ENCODE data around the gene HLA-DMB.

HLA-DMB gene

DNA sequence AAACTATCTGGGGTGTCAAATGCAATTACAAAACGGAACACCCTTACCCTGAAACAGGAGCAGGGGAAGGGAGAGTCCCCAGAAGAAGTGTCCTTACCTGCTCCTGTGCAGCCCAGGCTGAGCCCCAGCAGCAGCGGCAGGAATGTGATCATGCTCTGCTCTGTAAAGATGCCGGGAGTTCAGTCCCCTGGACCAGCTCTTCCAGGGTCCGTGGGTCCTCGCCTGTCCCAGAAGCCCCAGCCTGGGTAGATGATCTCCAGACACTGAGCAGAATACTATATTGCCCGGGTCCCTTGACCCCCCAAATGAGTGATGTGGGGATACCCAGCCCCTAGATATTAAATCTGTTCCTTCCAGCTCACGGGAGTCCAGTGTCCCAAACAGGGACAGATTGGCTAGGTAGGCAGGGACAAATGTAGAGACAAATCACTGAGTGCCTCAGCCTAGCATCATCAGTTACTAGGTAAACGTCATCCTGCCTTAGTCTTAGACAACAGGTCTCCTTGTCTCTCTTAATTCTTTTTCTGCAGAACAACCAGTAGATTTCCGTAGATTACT, at the start of gene HLA-DMB:
Gene HLA-DMB (minus strand): TSS at position 373 of the 558 bp plus-strand sequence. CDS start 221 bp downstream, at position 152.
- DNase-seq, result peak; percentile 68

DNA sequence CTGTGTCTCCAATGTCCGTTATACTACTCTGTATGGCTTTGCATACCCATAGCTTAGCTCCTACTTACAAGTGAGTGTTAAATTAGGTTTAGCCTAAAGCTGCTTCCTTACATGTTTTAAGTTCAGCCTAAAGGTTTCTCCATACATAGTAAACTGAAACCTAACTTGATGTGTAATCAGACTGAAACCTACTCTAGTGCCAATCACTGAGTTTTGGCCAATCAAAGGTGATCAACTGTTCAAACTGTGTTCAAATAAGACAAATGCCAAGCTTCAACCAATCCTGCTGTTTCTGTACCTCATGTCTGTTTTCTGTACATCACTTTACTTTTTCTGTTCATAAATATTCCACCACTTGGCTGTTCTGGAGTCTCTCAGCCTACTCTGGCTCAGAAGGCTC, 48.5 kb upstream of the HLA-DMB start:
- no peak for DNase-seq

DNA sequence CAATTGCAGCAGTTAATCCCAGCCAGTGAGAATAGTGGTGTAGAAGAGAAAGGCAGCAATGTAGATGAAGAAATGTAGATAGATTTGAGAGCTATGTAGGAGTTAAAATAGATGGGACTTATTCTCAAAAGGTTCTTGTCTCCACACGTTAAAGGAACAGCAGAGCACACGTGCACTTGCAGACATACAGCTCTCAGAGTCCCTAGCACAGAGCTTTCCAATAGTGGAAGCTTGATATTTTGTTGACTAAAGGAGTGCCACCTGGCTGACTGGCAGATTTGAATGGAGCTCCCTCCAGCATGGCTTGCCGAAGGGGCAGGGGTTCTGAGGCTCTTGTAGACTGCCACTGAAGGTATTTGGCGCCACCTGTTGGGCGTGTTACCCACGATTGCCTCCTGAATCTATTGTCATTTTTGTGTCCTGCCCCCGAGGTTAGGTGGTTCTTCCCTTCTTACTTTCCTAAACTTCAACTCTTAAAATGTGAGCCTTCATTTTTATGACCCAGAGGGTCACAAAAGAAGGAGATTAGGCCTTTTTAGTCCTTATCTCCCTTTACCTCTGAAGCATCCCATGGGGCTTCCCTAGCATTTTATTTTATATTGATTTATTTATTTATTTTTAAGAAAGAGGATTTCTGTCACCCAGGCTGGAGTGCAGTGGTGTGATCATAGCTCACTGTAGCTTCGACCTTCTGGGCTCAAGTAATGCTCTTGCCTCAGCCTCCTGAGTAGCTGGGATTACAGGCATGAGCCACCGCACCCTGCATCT, 44.0 kb upstream of the HLA-DMB start:
- peak; percentile 84 for DNase-seq

DNA sequence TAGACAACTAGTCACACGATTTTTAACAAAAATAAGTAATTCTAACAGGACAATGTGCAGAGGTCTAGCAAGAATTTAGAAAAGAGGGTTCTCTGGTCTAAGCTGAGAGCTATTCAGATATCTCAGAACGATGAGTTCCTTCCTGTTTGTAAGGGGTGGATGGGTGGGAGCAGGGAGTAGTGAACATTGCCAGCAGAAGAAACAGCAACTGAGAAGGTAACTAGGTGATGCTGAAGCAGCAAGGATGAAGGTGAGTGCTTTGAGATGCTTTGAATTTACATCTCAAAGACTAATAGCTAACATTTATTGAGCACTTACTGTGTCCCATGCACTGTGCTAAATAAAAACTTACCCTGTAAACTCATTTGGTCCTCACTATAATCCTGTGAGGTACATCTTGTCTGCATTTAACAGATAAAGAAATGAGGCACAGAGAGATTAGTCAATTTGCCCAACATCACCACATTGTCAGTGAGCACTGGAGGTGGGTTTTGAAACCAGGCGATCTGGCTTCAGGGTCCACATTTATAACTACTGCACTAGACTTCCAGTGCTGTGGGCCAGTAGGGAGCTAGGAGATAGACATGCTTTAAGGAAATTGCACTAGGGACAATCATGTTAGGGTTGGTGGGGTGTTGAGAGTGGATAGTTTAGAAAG, 43.3 kb upstream of the HLA-DMB start:
- DNase-seq, result peak; percentile 9

DNA sequence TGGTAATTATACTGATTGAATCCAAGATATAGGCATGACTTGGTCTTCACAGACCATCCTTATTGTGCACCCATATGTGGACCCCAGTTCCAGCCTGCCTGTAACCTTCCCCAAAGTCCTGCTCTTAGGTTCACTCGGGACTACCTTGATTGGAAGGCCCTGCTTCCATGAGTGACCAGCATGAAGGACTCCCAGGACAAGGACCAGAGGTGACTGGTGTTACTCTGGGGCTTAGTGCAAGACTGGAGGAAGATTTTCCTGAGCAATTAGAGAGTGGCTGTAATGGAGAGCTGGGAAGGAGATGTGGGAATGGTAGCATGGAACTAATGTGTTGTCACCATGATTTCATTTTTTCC, 42.6 kb upstream of the HLA-DMB start:
- DNase-seq, result peak; percentile 9

DNA sequence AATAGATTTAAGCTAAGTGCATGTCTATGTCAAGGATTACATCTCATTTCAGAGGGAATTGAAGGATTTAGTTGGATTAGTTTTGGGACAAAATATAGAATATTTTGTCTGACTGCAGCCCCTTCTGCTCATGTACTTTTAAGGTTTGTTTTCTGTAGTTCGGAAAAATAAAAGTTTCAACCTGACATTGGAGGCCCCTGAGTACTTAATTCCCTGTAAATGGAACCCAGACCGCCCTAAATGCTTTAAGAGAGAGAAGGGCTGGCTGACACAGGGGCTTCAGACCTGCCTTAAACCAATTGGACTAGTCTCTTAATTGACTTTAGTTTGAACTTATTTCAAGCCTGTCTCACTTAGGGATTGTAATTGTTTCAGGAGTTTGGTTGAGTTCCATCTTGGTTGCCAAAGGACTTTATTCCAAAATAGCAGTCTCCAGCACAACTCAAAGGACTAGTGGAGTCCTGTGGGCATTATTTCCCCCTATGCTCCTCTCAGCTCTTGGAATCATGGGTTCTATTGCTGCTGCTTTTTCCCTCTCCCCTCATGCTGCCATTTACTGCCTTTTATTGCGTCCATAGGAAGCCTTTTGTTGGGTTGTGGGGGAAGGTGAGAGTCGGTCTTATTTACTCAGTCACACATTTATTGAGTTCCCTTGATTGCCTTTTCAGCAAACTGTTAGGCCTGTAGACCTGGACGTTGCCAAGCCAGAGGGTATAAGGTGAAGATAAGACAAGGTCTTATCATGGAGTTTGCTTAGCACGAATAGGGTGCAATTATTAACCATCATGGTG, 42.1 kb upstream of the HLA-DMB start:
- DNase-seq, result peak; percentile 20

DNA sequence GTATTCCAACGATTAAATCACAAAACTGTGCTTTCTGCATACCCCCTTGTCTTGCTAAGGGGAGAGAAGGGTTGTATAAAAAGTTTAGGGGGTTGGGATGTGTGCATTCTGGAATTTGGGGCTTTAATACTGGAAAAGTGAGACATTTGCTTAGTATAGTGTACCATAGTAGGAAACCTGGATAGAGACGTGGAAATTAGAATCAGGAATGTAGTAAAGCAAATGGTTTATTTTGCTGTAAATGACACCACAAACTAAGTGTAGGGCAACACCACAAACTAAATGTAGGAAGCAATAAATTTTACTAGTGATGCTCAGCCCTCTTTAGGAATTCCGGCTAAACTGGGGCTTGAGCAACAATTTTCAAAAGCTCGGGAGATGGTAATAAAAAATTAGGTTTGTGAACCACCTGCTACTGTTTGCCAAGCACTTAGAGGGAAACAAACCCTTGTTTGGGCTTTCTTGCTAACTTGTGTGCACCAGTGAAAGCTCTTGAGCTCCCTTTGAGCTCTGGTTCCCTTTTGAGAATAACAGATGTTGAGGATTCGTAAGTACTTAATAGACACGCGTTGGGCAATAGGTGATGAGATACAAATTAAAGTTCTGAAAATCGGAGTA, 41.4 kb upstream of the HLA-DMB start:
- peak; percentile 22 for DNase-seq

DNA sequence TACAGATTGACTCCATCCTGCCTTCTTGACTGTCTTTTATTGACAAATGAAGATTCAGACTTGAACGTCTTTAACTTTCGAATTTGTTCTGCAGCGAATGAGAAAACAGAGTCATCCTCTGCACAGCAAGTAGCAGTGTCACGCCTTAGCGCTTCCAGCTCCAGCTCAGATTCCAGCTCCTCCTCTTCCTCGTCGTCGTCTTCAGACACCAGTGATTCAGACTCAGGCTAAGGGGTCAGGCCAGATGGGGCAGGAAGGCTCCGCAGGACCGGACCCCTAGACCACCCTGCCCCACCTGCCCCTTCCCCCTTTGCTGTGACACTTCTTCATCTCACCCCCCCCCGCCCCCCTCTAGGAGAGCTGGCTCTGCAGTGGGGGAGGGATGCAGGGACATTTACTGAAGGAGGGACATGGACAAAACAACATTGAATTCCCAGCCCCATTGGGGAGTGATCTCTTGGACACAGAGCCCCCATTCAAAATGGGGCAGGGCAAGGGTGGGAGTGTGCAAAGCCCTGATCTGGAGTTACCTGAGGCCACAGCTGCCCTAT, 39.7 kb upstream of the HLA-DMB start:
- peak; percentile 8 for DNase-seq

DNA sequence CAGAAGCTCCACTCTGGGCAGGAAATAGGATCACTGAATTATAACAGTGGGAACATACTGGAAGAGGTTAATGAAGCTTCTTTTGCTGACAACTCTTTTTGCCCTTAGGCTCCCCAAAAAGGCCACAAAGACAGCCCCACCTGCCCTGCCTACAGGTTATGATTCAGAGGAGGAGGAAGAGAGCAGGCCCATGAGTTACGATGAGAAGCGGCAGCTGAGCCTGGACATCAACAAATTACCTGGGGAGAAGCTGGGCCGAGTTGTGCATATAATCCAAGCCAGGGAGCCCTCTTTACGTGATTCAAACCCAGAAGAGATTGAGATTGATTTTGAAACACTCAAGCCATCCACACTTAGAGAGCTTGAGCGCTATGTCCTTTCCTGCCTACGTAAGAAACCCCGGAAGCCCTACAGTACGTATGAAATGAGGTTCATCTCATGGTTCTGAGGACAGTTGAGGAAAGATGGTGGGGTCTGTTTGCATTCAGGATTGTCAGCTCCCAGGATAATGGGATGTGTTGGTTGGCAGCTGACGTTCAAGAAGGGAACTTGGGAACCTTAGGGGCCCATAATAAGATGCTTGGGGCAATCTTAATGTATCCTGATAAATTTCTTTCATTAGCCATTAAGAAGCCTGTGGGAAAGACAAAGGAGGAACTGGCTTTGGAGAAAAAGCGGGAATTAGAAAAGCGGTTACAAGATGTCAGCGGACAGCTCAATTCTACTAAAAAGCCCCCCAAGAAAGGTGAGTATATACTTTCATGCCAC, 39.1 kb upstream of the HLA-DMB start:
- DNase-seq, result no peak

DNA sequence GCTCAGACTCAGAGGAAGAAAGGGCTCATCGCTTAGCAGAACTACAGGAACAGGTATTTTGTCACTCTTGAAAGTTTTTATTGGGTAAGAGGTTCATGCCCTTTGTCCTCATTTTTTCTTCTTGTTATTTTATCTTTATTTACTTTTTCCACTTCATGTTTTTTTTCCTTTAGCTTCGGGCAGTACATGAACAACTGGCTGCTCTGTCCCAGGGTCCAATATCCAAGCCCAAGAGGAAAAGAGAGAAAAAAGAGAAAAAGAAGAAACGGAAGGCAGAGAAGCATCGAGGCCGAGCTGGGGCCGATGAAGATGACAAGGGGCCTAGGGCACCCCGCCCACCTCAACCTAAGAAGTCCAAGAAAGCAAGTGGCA, 37.1 kb upstream of the HLA-DMB start:
- DNase-seq, result no peak

DNA sequence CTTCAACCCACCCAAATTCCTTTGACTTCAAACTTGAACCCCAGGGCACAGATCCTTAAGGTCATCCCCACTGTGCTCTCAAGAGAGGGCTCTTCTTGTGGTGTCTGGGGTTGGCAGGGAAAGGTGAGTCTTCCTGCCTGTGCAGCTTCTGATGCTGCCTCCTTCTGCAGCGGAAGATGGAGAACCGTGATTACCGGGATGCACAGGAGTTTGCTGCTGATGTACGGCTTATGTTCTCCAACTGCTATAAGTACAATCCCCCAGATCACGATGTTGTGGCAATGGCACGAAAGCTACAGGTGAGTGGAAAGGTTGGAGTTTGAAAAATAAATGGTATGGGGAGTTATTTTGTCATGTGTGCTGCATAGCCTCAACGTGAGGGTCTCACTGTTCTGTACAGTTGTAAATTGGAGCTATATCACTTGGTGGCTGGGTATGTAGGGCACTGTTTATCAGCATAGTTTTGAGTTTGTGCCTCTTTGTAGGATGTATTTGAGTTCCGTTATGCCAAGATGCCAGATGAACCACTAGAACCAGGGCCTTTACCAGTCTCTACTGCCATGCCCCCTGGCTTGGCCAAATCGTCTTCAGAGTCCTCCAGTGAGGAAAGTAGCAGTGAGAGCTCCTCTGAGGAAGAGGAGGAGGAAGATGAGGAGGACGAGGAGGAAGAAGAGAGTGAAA, 36.6 kb upstream of the HLA-DMB start:
- DNase-seq, result no peak

DNA sequence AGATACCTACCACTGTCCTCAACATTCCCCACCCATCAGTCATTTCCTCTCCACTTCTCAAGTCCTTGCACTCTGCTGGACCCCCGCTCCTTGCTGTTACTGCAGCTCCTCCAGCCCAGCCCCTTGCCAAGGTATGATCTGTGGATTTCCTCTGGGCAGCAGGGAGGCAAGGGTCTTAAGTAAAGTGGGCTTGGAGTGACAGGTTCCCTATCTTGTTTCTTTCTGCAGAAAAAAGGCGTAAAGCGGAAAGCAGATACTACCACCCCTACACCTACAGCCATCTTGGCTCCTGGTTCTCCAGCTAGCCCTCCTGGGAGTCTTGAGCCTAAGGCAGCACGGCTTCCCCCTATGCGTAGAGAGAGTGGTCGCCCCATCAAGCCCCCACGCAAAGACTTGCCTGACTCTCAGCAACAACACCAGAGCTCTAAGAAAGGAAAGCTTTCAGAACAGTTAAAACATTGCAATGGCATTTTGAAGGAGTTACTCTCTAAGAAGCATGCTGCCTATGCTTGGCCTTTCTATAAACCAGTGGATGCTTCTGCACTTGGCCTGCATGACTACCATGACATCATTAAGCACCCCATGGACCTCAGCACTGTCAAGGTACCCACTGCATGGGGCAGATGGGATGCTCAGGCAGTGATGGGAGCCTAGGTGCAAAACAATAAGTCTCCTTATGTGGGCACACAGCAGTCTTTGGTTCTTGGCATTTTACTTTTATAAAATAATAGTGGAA, 35.7 kb upstream of the HLA-DMB start:
- DNase-seq, result no peak

DNA sequence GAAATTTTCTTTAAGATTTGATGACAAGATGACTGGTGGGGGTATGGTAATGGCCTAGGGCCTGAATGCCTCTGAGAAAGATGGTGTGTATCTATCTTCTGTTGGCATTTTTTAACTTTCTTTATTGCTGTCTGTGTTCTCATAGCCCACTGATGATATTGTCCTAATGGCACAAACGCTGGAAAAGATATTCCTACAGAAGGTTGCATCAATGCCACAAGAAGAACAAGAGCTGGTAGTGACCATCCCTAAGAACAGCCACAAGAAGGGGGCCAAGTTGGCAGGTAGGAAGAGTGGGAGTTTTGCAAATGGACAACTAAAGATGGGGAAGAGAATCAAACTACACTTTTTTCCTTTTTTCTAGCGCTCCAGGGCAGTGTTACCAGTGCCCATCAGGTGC, 35.1 kb upstream of the HLA-DMB start:
- no peak for DNase-seq

DNA sequence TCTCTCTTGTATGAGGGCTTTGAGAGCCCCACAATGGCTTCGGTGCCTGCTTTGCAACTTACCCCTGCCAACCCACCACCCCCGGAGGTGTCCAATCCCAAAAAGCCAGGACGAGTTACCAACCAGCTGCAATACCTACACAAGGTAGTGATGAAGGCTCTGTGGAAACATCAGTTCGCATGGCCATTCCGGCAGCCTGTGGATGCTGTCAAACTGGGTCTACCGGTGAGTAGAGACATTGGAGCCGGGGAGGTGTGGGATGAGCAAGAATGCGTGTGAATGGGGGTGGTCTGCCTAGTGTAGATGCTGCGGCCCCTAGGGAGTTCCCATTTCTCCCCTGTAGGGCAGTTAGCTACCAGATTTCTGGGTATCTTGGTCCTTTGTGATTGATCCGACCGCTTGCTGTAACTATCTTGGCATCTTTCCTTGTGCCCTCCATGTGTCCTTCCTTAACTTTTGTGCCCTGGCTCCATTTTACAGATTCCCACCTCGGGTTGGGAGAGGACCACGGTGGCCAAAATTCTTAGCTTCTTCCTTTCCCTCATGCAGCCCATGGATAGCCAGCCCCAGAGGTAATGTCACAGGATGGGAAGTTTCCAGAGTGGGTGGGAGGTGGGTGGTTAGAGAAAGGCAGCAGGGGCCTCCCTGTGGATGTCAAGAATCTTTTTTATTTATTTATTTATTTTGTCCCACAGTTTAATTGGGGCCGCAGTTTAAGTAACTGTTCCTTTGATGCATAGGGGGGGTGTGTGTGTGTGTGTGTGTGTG, 33.9 kb upstream of the HLA-DMB start:
- peak; percentile 8 for DNase-seq

DNA sequence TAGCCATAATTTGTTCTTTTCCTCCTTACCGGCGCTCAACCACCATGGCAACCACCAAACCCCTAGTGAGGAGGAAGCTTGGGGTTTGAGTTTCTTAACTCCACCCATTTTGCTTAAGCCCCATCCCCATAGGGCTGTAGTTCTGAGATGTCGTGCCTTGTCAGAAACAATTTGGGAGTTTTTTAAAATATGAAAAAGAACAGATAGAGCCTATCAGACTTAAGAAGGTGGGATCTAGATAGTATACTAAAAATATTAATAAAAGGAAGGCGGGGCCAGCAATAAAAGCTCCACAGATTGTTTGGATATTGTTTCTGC, 33.1 kb upstream of the HLA-DMB start:
- peak; percentile 65 for DNase-seq

DNA sequence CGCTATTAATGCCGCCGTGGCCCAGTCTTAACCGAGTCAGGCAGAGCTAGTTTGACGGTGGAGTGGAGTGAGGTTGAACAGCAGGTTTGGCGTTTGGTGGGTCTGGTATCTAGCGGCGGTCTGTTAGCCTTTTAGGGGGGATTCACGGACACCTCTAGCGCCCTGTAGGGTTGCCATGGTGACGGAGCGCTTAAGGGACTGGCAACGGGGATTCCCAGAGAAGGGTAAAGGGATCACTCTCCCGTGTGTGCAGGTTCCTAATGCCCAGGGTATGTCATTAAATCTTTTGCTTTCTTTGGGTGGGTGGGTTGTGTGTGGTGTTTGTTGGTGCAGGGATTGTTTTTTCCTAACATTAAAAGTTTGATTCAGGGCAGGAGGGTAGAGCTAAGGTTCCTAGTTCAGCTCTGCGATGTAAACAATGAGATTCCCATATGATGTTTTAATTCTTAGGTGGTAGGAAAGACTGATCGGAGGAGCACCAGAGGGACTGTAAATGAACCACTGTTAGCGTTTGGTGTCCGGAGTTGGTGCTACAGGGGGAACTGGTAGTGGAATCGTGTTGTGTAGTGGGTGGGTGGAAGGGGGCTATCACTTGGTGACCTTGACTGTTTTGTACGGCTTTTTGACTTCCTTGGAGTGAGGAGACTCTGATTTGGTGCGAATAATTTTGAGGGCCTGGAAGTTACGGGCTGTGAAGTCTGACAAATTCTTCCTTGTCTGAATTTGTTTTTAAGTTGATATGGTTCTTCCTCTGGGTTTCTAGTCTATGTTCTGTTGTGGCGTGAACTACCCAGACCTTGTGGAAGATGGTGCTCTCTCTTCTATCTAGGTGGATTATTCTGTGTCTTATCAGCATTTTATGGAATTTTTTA, 32.6 kb upstream of the HLA-DMB start:
- DNase-seq, result peak; percentile 48

DNA sequence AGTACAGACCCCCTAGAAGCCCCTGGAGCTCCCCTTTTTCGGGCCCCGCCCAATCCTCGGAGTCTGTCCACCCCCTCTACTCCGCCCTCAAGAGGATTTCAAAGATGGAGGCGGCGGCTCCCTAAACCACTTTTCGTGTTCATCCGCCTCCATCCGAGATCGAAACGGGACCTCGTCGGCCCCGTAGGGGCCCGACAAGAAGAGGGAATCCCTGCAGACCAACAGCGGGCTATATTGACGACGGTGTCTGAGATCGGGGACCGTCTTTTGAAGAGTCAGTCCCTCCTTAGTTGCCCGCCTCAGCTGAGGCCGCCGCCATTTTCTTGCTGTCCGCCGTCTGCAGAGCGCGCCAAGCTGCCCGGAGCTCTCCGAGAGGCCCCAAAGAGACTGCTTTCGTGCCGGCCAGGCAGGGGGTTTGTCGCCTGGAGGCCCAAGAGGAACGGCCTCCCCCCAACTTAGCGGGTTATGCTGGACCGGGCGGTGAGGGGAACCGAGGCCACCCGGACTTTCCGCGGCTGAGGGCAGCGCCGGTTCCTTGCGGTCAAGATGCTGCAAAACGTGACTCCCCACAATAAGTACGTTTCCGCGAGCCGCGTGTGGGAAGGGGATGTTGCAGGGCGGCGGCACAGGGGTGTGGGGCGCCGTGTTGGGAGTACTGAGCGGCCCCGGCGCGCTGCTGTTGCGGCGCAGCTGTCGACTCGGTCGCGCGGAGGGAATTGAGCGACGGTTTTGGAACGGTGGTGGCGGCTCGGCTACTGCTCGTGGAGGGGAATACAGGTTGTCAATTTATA, 31.7 kb upstream of the HLA-DMB start:
- DNase-seq, result no peak
